ENCODE data around the gene MAGI2. TPM values are rescaled to one million over a fixed set of nuclear protein-coding genes. Genes with fewer than 3 reads are reported as not detected.

Gene MAGI2
- total RNA-seq, 1 donor from 2014 or later, result 0.80 TPM

DNA sequence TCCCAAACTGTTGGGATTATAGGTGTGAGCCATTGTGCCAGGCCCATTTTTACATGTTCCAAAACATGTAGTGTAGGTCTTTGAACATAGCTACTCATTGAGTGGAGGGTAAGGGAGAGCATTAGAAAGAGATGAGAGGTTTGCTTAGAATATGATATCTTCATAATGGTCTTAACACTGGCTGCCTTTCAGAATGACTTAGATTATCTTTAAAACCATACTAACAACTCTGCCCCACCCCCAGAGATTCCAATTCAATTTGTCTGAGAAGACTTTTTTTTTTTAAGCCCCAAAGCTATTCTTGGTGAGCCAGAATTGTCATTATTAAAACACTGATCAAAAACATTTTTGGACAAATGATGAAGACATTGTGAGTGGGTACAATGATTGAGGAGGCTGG is 1486.0 kb downstream of the MAGI2 start:
- ATAC-seq, result no peak
